NAMALWA (cell line): ENCODE results near the gene CD81.

ENCODE experiments used
- DNase-seq: peaks from one replicate; pipeline ENCODE4 v3.0.0-alpha.2; 2015; ENCODE audit warnings: low spot score

CD81 gene

DNA sequence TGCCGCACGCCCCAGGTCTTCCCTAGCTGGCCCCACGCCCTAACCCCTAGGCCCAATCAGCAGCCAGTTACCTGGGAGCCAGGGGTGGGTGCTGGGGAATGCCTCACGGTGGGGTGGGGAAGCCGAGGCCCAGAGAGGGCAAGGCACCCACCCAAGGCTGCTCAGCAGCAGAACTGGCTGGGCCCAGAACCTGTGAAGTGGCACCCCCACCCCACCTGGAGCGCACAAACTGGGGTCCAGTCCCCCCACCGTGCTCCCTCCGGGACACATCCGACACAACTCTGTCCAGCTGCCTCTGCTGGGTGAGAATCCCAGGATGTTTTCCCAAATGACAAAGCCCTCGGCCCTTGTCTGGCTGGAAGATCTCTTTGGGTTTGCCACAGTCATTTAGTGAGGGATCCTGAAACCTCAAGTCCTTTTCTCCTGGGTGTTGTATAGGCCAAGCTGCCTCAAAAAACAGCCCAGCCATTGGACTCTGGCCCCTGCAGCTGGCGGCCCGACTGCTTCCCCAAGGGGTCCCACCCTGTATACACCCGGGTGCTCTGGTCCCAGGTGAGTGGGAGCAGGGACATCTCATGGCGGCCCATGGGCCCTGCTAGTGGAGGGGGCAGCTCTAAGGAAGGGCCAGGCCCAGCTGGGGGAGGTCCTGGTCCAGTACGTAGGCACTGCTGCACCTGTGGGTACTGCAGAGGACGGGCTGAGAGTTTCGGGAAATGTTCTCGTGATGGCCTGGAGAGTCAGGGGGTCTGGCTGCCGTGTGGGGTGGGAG, 44.3 kb downstream of the CD81 start:
- no peak for DNase-seq

DNA sequence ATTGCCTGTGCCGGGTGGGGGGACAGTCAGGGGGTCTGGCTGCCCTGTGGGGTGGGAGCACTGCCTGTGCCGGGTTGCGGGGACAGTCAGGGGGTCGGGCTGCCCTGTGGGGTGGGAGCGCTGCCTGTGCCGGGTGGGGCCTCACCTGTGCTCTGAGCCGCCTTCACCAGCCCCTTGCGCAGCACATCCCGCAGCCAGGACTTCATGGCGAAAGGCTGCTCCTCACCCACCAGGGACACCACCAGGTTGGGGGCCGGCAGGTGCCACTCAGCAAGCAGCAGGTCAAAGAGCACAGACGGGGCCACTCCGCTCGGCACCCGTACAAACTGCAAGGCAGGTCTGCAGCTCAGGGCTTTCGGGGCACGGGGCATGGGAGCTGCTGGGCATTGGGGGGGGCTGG, 44.9 kb downstream of the CD81 start:
- no peak for DNase-seq

DNA sequence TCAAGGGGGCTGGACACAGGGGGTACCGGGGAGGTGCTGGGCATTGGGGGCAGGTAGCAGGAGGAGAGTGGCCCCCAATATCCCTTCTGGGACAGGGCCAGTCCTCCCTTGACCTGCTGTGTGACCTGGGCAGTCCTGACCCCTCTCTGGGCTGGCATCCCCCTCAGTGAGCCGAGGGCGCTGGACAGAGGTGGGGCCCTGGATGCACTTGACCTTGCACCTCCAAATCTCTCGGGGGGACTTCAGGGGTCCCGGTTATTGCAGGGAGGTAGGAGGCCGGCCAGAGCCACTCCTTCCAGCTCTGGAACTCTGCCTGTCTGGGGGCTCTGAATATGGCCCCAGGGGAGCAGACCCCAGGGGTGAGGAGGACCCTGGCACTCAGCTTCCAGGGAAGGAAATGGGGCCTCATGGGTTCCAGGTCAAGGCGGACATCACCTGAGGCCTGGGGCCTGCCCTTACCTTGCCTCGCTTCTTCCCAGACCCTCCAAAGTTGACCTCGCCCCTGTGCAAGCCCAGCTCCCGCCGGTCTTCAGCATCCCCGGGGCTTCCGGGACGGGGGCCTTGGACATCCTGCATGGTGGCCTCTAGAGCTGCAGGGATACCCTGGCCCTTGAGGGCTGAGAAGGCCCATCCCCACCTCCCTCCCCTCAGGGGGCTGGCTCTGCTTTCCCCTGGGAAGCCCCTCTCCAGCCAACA, 45.5 kb downstream of the CD81 start:
- DNase-seq: no peak

- DNase-seq: no peak
Observed at GRCh38 chr11:2423157-2424025, 46.3 kb downstream of the CD81 start.

GRCh38 chr11:2424811-2425495, 47.8 kb downstream of the CD81 start:
- no peak for DNase-seq

- no peak for DNase-seq
Observed at GRCh38 chr11:2425506-2425905, 48.4 kb downstream of the CD81 start.

DNA sequence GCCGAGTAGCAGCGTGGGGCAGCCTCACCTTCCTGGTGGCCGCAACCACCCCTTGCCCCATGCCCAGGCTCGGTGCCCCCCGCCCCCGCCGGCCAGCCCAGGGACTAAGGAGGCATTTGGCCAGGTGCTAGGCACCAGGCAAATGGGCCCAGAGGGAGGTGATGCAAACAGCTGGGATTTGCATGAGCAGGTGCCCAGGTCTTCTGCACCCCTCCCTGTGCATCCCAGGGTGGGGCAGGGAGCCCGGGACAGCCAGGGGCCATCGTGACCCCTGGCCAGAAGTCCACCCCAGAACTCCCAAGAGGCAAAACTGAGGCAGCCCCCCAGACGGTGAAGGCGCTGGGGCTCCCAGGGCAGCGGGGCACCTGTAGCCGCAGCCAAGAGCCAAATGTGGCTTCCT, 49.1 kb downstream of the CD81 start:
- DNase-seq: no peak

GRCh38 chr11:2426826-2427521, 49.9 kb downstream of the CD81 start:
- DNase-seq: no peak

DNA sequence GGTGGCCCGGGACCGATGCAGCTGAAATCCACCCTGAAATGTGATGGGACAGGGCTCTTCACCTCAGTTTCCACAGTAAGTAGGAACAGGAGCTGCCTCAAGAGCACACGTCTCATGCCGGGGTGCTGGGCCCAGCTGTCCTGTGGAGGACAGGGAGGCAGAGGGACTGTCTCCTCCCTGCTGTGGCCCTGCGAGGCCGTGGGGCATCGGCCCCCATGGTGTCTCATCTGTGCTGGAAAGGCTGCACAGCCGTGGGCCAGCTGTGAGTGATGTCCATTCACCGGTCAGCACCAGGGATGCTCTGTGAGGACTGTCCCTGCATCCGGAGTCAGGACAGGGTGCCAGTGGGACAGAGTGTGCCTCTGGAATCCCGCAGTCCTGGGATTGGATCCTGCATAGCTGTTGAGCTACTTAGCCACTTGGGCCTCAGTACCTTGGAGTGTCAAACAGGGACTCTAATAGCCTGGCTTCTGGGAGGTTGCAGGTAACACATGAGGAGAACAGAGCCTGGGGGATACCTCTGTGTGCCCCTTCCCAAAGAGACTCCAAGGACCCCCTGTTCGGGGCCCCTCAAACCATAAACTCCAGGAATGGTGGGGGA, 50.7 kb downstream of the CD81 start:
- no peak for DNase-seq

DNA sequence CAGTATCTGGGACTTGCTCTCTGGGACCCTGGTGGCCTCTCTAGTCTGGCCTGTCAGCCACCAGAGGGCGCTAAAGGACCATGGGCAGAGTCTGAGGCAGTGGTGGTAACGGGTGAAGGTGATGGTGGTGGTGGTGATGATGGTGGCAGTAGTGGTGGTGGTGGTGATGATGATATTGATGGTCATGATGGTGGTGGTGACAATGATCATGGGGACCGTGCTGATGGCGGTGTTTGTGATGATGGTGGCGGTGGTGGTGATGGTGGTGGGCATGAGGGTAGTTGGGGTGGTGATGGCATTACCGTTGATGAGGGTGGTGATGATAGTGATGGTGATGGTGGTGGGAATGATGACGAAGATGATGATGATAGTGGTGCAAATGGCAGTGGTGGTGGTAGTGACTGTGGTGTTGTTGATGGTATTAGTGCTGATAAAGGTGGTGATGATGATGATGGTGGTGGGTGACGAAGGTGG, 51.2 kb downstream of the CD81 start:
- peak; percentile 85 for DNase-seq

GRCh38 chr11:2431395-2431794, 54.3 kb downstream of the CD81 start:
- DNase-seq: no peak

DNA sequence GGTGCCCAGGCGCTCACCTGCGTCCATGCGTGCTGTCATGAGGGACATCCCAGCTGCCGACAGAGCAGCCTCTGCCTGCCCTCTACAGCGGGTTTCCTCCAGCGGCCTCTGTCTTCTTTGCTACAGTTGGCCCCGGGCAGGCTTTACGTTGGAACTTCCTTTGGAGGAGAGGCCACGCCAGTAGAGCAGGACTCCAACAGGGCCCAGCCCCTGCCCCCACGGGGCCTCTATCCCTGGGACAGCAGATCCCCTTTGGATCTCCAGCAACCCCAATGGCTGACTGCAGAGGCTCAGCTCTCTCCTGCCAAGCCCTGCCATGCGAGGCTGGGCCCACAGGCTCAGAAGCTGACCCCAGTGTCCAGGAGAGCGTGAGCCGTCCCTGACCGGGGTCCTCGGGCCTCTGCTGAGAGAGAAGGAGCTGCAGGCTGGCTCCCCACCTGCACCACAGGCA, 55.1 kb downstream of the CD81 start:
- DNase-seq: no peak

DNA sequence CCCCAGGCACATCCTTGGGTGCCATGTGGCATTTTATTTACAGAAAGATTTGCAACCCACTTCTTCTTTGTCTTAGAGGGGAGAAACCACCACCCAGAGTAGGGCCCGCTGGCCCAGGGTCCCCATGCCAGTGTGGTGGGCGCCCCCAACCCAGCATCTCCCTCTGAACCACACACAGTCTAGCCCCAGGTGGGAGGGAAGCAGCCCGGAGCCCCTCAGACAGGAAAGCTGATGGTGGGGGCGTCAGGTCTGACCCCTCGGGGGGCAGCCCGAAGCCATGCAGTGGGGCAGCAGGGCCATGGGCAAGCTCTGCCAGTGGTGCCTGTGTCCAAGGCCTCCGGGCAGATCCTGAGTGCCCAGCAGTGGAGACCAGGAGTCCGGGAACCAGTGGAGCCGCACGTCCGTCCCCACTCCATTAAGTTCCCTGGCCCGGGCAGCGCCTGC, 55.5 kb downstream of the CD81 start:
- DNase-seq: no peak

GRCh38 chr11:2433106-2433925, 56.2 kb downstream of the CD81 start:
- no peak for DNase-seq

DNA sequence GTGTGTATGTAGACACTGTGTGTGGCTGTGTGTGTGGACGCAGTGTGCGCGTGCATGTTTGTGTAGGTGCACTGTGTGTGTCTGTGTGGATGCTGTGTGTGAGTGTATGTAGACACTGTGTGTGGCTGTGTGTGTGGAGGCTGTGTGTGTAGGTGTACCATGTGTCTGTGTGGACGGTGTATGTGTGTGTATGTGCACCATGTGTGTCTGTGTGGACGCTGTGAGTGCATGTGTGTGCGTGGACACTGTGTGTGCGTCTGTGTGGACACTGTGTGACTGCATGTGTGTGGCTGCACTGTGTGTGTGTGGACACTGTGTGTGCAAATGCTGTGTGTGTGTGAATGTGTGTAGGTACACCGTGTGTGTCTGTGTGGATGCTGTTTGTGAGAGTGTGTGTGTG, 56.9 kb downstream of the CD81 start:
- DNase-seq: no peak

GRCh38 chr11:2434506-2435255, 57.6 kb downstream of the CD81 start:
- no peak for DNase-seq

GRCh38 chr11:2435288-2436012, 58.3 kb downstream of the CD81 start:
- no peak for DNase-seq

GRCh38 chr11:2436013-2436520, 59.0 kb downstream of the CD81 start:
- DNase-seq: no peak
